ENCODE data around the gene PTPN2. TPM values are rescaled to one million over a fixed set of nuclear protein-coding genes. Genes with fewer than 3 reads are reported as not detected.
A peak's percentile ranks its signal among the peaks of the same experiment; 100 is the strongest.

PTPN2 gene
- total and polyA plus RNA-seq, 3 experiments from 2014 or later: 52.6 to 91.9 (median 60.3) TPM

DNA sequence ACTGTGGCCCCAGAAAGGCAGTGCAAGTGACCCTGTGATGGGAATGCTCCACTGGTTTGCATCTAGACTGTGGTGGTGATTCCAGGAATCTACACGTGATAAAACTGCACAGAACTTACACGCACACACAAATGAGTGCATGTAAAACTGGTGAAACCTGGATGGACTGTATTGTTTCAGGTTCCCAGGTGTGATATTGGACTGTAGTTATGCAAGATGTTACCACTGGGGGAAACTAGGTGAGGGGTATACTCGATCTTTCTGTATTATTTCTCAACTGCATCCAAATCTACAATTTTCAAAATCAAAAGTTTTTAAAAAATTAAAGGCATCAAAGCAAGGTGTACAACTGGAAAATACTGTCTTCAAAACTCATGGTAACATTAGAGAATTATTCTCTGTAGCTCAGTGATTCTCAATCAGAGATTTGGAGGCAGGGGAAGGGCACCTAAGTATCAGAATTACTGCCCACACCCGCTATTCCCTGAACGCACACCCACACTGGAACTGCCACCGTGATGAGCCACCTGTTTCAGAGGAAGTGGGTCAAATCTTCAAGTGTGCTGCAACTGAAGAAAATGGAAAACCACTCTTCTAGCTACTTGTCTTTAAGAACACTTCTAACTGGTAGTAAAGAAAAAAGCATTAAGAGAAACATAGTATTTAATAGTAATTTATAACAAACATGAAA lies 26.7 kb downstream of the PTPN2 start:
- CTCF ChIA-PET: interaction anchor here (1.4 kb wide), 1 partner anchor 77 kb away, joined by 3 read pairs; no protein-coding TSS in a partner anchor
- H3K4me3 ChIP-seq (ENCODE audit: low read length): no peak overlapping the region
- no peaks in the 10 kb centered on the region for H3K9me3 ChIP-seq (ENCODE audit: low read length)
- H3K27me3 Mint-ChIP-seq: no peaks in the 10 kb centered on the region
- peaks cover 62 to 80% (median 76%) of the 10 kb centered on the region in 3 donors for H3K4me1 Mint-ChIP-seq
- H3K36me3 Mint-ChIP-seq: peaks cover 4 to 52% (median 17%) of the 10 kb centered on the region in 3 donors
- H3K27me3 ChIP-seq (ENCODE audit: insufficient read depth, low read length, poor library complexity, severe bottlenecking): no peaks in the 10 kb centered on the region
- DNase-seq: no peak
- peak overlapping the region in 4 of 8 donors; percentile 22 to 68 (median 32) for H3K27ac Mint-ChIP-seq
- POLR2A ChIA-PET: no interaction called here
- peaks cover 21% of the 10 kb centered on the region for H3K4me1 ChIP-seq (ENCODE audit: insufficient read depth, low read length)
- no peaks in the 10 kb centered on the region for H3K9me3 Mint-ChIP-seq
- peaks cover 4% of the 10 kb centered on the region for H3K36me3 ChIP-seq (ENCODE audit: insufficient read depth, low read length)
- H3K4me3 Mint-ChIP-seq: peak overlapping the region in 3 of 7 donors; percentile 19 to 27 (median 21)
- H3K27ac ChIP-seq (ENCODE audit: low read depth, low read length): no peak overlapping the region

DNA sequence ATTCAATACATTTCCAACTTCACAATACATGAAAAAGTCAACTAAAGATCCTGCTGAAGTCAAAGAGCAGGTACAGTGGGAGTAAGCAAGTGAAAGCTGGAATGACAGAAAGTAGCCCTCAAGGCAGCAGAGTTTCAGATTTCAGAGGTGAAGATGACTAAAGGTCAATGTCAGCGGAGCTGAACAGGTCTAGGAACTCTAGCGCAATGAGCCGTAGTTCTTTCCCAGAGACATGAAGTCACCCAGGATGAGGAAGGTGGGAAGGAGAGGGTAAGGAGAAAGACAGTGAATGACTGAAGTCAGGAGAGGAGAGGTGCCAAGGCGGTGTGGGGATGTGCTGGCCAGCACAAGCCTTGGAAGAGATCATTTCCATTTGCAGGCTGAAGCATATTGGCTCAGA lies 28.1 kb downstream of the PTPN2 start:
- Mint-ChIP-seq H3K4me1 (peaks cover 51 to 72% (median 69%) of the 10 kb centered on the region in 3 donors), H3K4me3 (no peak overlapping the region), H3K36me3 (peaks cover 4 to 59% (median 20%) of the 10 kb centered on the region in 3 donors), H3K27ac (peak overlapping the region in 2 of 8 donors; percentile 31 to 64), H3K9me3 (no peaks in the 10 kb centered on the region), H3K27me3 (no peaks in the 10 kb centered on the region)
- no peak for DNase-seq
- Histone ChIP-seq H3K9me3 (ENCODE audit: low read length) (no peaks in the 10 kb centered on the region), H3K27me3 (ENCODE audit: insufficient read depth, low read length, poor library complexity, severe bottlenecking) (no peaks in the 10 kb centered on the region), H3K36me3 (ENCODE audit: insufficient read depth, low read length) (peaks cover 4% of the 10 kb centered on the region), H3K4me3 (ENCODE audit: low read length) (no peak overlapping the region), H3K27ac (ENCODE audit: low read depth, low read length) (no peak overlapping the region), H3K4me1 (ENCODE audit: insufficient read depth, low read length) (peaks cover 15% of the 10 kb centered on the region)
- CTCF ChIA-PET: no interaction called here
- POLR2A ChIA-PET: no interaction called here

DNA sequence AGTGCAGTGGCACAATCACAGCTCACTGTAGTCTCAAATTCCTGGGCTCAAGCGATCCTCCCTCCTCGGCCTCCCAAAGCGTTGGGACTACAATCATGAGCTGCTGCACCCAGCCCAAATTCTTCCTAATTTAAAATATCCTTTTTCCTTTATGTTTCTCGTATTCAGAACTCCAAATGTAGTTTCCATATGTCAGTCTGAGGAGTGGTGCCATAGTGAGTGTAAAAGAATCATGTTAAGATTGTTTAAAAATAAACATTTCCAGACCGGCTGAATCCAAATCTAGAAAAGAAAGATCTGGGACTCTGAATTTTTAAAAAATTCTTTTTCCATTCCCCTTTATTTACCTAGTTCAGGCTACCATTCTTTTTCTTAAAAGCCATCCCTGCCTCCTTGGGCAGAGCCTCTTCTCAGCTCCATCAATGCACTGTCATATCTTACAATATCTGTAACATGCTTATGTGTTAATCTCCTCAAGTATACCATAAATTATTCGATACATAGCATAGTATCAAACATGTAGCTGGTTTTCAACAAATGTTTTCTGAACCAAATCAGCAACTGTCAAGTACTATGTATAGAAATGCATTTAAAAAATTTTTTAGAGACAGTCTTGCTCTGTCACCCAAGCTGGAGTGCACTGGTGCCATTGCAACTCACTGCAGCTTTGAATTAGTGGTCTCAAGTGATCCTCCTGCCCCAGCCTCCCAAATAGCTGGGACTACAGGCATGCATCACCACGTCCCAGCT lies 31.3 kb downstream of the PTPN2 start:
- Mint-ChIP-seq H3K27ac (peak overlapping the region in 3 of 8 donors; percentile 9 to 73 (median 54)), H3K9me3 (no peaks in the 10 kb centered on the region), H3K36me3 (peaks cover 10 to 63% (median 20%) of the 10 kb centered on the region in 3 donors), H3K4me1 (peaks cover 41 to 64% (median 58%) of the 10 kb centered on the region in 3 donors), H3K27me3 (no peaks in the 10 kb centered on the region), H3K4me3 (no peak overlapping the region)
- H3K9me3 ChIP-seq (ENCODE audit: low read length): no peaks in the 10 kb centered on the region
- H3K27me3 ChIP-seq (ENCODE audit: insufficient read depth, low read length, poor library complexity, severe bottlenecking): no peaks in the 10 kb centered on the region
- ChIA-PET POLR2A (interaction anchor here (0.5 to 1.0 kb wide), 2 partner anchors 31 to 133 kb away, joined by 3 read pairs; no protein-coding TSS in a partner anchor), CTCF (interaction anchor here (1.1 to 1.3 kb wide), 2 partner anchors 12 to 82 kb away, joined by 3 to 4 read pairs; no protein-coding TSS in a partner anchor)
- H3K36me3 ChIP-seq (ENCODE audit: insufficient read depth, low read length): no peaks in the 10 kb centered on the region
- H3K4me1 ChIP-seq (ENCODE audit: insufficient read depth, low read length): peaks cover 8% of the 10 kb centered on the region
- no peak overlapping the region for H3K4me3 ChIP-seq (ENCODE audit: low read length)
- no peak overlapping the region for H3K27ac ChIP-seq (ENCODE audit: low read depth, low read length)
- DNase-seq: no peak

DNA sequence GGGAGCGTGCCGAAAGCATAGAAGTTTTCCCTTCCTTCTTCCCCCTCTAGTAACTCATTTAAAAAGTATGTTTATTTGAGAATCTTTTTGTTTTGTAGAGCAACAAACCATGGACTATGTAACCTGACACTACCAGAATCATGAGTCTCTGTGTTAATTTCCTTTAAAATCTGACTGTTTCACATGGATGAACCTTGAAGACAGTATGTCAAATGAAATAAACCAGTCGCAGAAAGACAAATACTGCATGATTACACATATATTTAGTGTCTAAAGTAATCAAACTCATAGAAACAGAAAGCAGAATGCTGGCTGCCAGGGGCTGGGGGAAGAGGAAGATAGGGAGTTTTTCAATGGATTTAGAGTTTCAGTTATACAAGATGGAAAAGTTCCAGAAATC lies 32.3 kb downstream of the PTPN2 start:
- H3K36me3 Mint-ChIP-seq: peaks cover 5 to 58% (median 23%) of the 10 kb centered on the region in 3 donors

DNA sequence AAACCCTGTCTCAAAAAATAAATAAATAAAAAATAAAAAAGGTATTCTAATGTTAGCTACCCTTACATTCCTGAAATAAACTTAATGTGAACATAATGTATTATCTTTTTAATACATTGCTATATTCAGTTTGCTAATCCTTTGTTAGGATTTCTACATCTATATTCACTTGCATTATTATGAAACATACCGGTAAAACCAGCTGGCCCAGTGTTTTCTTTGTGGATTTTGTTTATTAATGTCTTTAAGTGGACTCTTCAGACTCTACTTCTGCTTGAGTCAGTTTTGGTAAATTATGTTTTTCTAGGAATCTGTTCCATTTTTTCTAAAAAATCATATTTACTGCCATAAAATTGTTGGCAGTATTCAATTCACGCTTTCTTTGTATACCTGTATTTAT lies 34.5 kb downstream of the PTPN2 start:
- Mint-ChIP-seq H3K27ac (peak overlapping the region in 1 of 8 donors; percentile 60), H3K27me3 (no peaks in the 10 kb centered on the region), H3K36me3 (peaks cover 5 to 44% (median 16%) of the 10 kb centered on the region in 3 donors), H3K4me1 (peaks cover 40 to 66% (median 63%) of the 10 kb centered on the region in 3 donors), H3K4me3 (no peak overlapping the region), H3K9me3 (no peaks in the 10 kb centered on the region)
- Histone ChIP-seq H3K4me1 (ENCODE audit: insufficient read depth, low read length) (peaks cover 10% of the 10 kb centered on the region), H3K27me3 (ENCODE audit: insufficient read depth, low read length, poor library complexity, severe bottlenecking) (no peaks in the 10 kb centered on the region), H3K4me3 (ENCODE audit: low read length) (no peak overlapping the region), H3K27ac (ENCODE audit: low read depth, low read length) (no peak overlapping the region), H3K36me3 (ENCODE audit: insufficient read depth, low read length) (no peaks in the 10 kb centered on the region), H3K9me3 (ENCODE audit: low read length) (no peaks in the 10 kb centered on the region)
- no peak for DNase-seq
- ChIA-PET POLR2A (no interaction called here), CTCF (no interaction called here)

More for the DNA sequence above, 32.3 kb downstream of the PTPN2 start:
- Histone ChIP-seq H3K27me3 (ENCODE audit: insufficient read depth, low read length, poor library complexity, severe bottlenecking) (no peaks in the 10 kb centered on the region), H3K36me3 (ENCODE audit: insufficient read depth, low read length) (no peaks in the 10 kb centered on the region), H3K4me1 (ENCODE audit: insufficient read depth, low read length) (no peaks in the 10 kb centered on the region), H3K9me3 (ENCODE audit: low read length) (no peaks in the 10 kb centered on the region), H3K27ac (ENCODE audit: low read depth, low read length) (no peak overlapping the region), H3K4me3 (ENCODE audit: low read length) (no peak overlapping the region)
- no peak overlapping the region for H3K4me3 Mint-ChIP-seq
- ChIA-PET CTCF (no interaction called here), POLR2A (no interaction called here)
- H3K27ac Mint-ChIP-seq: peak overlapping the region in 1 of 8 donors; percentile 68
- DNase-seq: no peak
- no peaks in the 10 kb centered on the region for H3K9me3 Mint-ChIP-seq
- H3K27me3 Mint-ChIP-seq: no peaks in the 10 kb centered on the region
- peaks cover 37 to 64% (median 56%) of the 10 kb centered on the region in 3 donors for H3K4me1 Mint-ChIP-seq

DNA sequence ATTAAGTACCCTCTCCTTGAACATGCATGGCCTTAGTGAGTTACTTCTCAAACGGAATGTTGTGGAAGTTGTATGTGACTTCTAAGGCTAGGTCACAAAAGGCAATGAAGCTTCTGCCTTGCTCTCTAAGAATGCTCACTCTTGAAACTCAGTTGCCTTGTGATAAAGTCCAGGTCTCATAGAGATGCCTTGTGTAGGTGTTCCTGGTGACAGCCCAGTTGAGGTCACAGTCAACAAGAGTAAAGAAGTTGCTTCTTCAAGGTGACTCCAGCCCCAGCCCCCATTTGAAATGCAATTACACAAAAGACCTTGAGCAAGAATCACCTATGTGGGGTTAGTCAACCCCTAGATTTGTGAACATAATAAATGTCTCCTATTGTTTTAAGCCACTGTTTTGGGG lies 35.6 kb downstream of the PTPN2 start:
- Mint-ChIP-seq H3K9me3 (no peaks in the 10 kb centered on the region), H3K4me1 (peaks cover 45 to 67% (median 66%) of the 10 kb centered on the region in 3 donors), H3K27ac (peak overlapping the region in 1 of 8 donors; percentile 48), H3K4me3 (no peak overlapping the region), H3K36me3 (peaks cover 5 to 36% (median 11%) of the 10 kb centered on the region in 3 donors), H3K27me3 (no peaks in the 10 kb centered on the region)
- POLR2A ChIA-PET: no interaction called here
- Histone ChIP-seq H3K4me1 (ENCODE audit: insufficient read depth, low read length) (peaks cover 18% of the 10 kb centered on the region), H3K36me3 (ENCODE audit: insufficient read depth, low read length) (no peaks in the 10 kb centered on the region), H3K4me3 (ENCODE audit: low read length) (no peak overlapping the region), H3K27me3 (ENCODE audit: insufficient read depth, low read length, poor library complexity, severe bottlenecking) (no peaks in the 10 kb centered on the region), H3K9me3 (ENCODE audit: low read length) (no peaks in the 10 kb centered on the region), H3K27ac (ENCODE audit: low read depth, low read length) (no peak overlapping the region)
- no peak for DNase-seq
- CTCF ChIA-PET: no interaction called here

DNA sequence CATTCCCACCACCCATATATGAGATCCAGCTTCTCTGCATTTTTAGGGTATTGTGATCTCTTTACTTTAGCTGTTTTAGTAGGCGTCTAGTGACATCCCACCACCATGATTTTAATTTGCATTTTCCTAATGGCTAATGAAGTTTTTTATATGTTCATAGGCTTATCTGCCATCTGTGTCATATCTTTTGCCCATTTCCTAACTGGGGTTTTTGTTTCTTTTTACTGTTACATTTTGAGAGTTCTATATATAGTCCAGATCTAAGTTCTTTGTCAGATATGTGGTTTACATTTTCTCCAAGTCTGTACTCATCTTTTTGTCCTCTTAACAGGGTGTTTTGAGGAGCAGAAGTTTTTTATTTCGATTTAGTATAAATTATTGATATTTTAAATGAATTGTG lies 39.6 kb downstream of the PTPN2 start:
- Histone ChIP-seq H3K9me3 (ENCODE audit: low read length) (no peaks in the 10 kb centered on the region), H3K27me3 (ENCODE audit: insufficient read depth, low read length, poor library complexity, severe bottlenecking) (no peaks in the 10 kb centered on the region), H3K27ac (ENCODE audit: low read depth, low read length) (no peak overlapping the region), H3K4me3 (ENCODE audit: low read length) (no peak overlapping the region), H3K36me3 (ENCODE audit: insufficient read depth, low read length) (no peaks in the 10 kb centered on the region), H3K4me1 (ENCODE audit: insufficient read depth, low read length) (peaks cover 38% of the 10 kb centered on the region)
- no peaks in the 10 kb centered on the region for H3K9me3 Mint-ChIP-seq
- no peak for DNase-seq
- CTCF ChIA-PET: interaction anchor here (0.9 to 1.3 kb wide), 2 partner anchors 11 to 25 kb away, joined by 3 to 4 read pairs; no protein-coding TSS in a partner anchor
- POLR2A ChIA-PET: no interaction called here
- H3K27ac Mint-ChIP-seq: peak overlapping the region in 7 of 8 donors; percentile 23 to 93 (median 77)
- no peaks in the 10 kb centered on the region for H3K27me3 Mint-ChIP-seq
- peak overlapping the region in 4 of 7 donors; percentile 5 to 13 (median 10) for H3K4me3 Mint-ChIP-seq
- peaks cover 0 to 20% (median 8%) of the 10 kb centered on the region in 3 donors for H3K36me3 Mint-ChIP-seq
- peaks cover 64 to 83% (median 83%) of the 10 kb centered on the region in 3 donors for H3K4me1 Mint-ChIP-seq

Data from CD8-positive, alpha-beta memory T cell (primary cell).